Glutamatergic neuron (in vitro differentiated cells): ENCODE data around the gene DPP8. TPM values are rescaled to one million over a fixed set of nuclear protein-coding genes. Genes with fewer than 3 reads are reported as not detected.

Experiments used
- DNase-seq: peaks from one replicate; pipeline ENCODE4 v3.0.0; 2022
- H3K27ac Mint-ChIP-seq: one replicate; pipeline ENCODE4 v1.8.0; 2020; ENCODE audit warnings: mild to moderate bottlenecking, mixed read lengths, inconsistent platforms; ENCODE audit not compliant: unreplicated experiment
- H3K27me3 Mint-ChIP-seq: one replicate; pipeline ENCODE4 v1.8.0; 2020; ENCODE audit warnings: mild to moderate bottlenecking, moderate library complexity, mixed read lengths, inconsistent platforms; ENCODE audit not compliant: unreplicated experiment
- H3K36me3 Mint-ChIP-seq: one replicate; pipeline ENCODE4 v1.8.0; 2020; ENCODE audit warnings: mild to moderate bottlenecking, mixed read lengths, inconsistent platforms; ENCODE audit not compliant: unreplicated experiment
- H3K4me1 Mint-ChIP-seq: one replicate; pipeline ENCODE4 v1.8.0; 2020; ENCODE audit warnings: mild to moderate bottlenecking, low read depth, mixed read lengths, inconsistent platforms; ENCODE audit not compliant: unreplicated experiment
- H3K4me3 Mint-ChIP-seq: one replicate; pipeline ENCODE4 v1.8.0; 2020; ENCODE audit warnings: mild to moderate bottlenecking, mixed read lengths, inconsistent platforms; ENCODE audit not compliant: unreplicated experiment
- H3K9me3 Mint-ChIP-seq: one replicate; pipeline ENCODE4 v1.8.0; 2020; ENCODE audit warnings: mild to moderate bottlenecking, moderate library complexity, mixed read lengths, inconsistent platforms; ENCODE audit not compliant: unreplicated experiment
- total RNA-seq: library from RNA; stranded (reverse); fragmentation: NEBNext Ultra II Directional; extraction: Animal tissue kit (Norgen Biotek cat#: 25700); gene quantifications from one replicate; pipeline ENCODE4 v1.2.1, GENCODE V29; 2021; ENCODE audit not compliant: unreplicated experiment
- TF ChIP-seq, protein P1 (sequence below): fragments of 200-600 bp; sonication (generic); IDR thresholded peaks from one replicate; pipeline ENCODE4 v1.5.0; 2021; ENCODE audit not compliant: partially characterized antibody, unreplicated experiment

DPP8 gene
- total RNA-seq, 1 donor from 2014 or later = 33.4 TPM

DNA sequence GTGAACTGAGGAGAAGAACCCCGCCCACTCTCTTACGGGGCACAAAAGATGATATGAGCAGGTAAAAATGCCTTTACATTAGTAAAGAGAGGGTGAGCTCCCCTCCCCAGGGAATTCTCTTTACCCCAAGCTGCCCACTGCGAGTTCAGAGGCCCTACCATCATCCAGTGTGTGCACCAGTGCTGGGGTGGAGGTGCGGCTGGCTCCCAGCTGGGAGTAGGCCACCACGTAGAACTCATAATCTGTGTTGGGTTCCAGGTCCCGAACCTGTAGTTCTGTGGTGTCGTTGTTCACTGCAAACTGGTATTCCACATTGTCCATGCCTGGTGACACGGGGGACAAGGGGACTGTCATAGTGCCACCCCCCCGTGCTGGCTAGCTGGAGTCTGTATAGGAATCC, 122.6 kb downstream of the DPP8 start:
- H3K27me3 Mint-ChIP-seq = peaks cover 5% of the 10 kb centered on the region
- peaks cover 7% of the 10 kb centered on the region for H3K4me1 Mint-ChIP-seq
- H3K36me3 Mint-ChIP-seq = no peaks in the 10 kb centered on the region
- no peak overlapping the region for H3K4me3 Mint-ChIP-seq
- H3K27ac Mint-ChIP-seq = no peak overlapping the region
- no peak for DNase-seq
- H3K9me3 Mint-ChIP-seq = peaks cover 6% of the 10 kb centered on the region
- TF ChIP-seq, protein P1, sequence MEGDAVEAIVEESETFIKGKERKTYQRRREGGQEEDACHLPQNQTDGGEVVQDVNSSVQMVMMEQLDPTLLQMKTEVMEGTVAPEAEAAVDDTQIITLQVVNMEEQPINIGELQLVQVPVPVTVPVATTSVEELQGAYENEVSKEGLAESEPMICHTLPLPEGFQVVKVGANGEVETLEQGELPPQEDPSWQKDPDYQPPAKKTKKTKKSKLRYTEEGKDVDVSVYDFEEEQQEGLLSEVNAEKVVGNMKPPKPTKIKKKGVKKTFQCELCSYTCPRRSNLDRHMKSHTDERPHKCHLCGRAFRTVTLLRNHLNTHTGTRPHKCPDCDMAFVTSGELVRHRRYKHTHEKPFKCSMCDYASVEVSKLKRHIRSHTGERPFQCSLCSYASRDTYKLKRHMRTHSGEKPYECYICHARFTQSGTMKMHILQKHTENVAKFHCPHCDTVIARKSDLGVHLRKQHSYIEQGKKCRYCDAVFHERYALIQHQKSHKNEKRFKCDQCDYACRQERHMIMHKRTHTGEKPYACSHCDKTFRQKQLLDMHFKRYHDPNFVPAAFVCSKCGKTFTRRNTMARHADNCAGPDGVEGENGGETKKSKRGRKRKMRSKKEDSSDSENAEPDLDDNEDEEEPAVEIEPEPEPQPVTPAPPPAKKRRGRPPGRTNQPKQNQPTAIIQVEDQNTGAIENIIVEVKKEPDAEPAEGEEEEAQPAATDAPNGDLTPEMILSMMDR = no peak

DNA sequence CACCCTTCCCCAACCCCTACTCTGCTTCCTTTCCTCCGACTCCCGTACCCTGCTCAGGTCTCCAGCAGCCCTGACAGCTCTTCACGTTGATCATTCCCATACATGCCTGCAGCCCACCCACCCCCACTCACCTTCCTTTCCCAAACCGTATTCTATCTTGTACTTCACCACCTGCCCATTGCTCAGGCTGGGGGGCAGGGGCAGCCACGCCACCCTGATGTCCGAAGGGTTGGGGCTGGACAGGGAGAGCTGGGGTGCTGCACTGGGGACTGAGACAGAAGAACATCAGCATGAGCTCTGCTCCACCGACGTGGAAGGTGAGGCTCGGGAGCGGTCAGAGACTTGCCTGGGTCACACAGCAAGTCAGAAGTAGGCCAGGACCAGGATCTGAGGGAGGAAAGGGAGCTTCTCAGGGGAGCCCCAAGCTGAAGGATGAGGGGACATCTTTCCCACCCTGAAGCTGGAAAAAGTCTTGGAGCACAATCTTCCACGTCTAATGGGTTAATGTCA, 123.2 kb downstream of the DPP8 start:
- TF ChIP-seq, protein P1 = no peak
- Mint-ChIP-seq H3K27ac (no peak overlapping the region), H3K27me3 (peaks cover 5% of the 10 kb centered on the region), H3K4me3 (no peak overlapping the region), H3K4me1 (peaks cover 6% of the 10 kb centered on the region), H3K36me3 (no peaks in the 10 kb centered on the region), H3K9me3 (peaks cover 6% of the 10 kb centered on the region)
- DNase-seq = no peak

DNA sequence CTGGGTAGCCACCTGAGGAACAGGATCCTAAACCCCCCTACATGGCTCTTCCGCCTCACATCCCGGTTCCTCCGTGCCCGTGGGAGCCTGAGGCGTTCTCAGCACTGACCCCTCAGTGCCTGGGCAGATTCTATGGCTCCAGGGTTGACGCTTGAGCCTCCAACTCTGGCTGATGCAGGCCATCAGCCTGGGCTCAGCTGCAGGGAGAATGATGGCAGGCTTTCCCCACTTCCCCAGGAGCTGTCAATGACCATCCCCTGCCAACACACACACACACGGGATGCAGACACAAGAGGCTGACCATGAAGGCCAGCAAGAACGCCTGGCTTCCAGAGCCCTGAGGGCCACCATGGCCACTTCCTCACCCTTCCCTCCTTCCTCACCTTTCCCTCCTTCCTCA, 123.9 kb downstream of the DPP8 start:
- peaks cover 5% of the 10 kb centered on the region for H3K27me3 Mint-ChIP-seq
- TF ChIP-seq, protein P1 = no peak
- H3K9me3 Mint-ChIP-seq = peaks cover 6% of the 10 kb centered on the region
- H3K27ac Mint-ChIP-seq = no peak overlapping the region
- peaks cover 5% of the 10 kb centered on the region for H3K4me1 Mint-ChIP-seq
- H3K4me3 Mint-ChIP-seq = no peak overlapping the region
- DNase-seq = no peak
- H3K36me3 Mint-ChIP-seq = no peaks in the 10 kb centered on the region

DNA sequence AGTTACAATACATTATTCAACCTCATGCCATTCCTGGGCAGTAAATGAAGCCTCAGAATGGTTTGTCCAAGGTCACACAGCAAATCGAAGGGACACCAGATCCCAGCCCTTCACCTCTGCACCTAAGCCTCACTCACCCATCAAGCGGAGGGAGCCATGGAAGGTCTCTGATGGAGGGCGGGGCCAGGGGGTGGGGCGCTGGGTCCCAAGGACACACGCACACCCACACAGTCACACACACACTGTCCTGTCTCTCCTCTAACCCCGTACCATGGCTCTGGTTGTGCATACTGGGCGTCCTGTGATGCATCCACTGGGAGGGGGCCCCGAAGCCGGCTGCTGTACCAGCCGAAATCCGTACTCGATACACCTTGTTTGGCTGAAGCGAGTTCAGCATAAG, 124.4 kb downstream of the DPP8 start:
- TF ChIP-seq, protein P1 = no peak
- DNase-seq = no peak

More for the DNA sequence above, 124.4 kb downstream of the DPP8 start:
- H3K36me3 Mint-ChIP-seq = no peaks in the 10 kb centered on the region
- H3K4me1 Mint-ChIP-seq = peaks cover 5% of the 10 kb centered on the region
- H3K27me3 Mint-ChIP-seq = peaks cover 5% of the 10 kb centered on the region
- no peak overlapping the region for H3K27ac Mint-ChIP-seq
- no peak overlapping the region for H3K4me3 Mint-ChIP-seq
- peaks cover 6% of the 10 kb centered on the region for H3K9me3 Mint-ChIP-seq

Other genes starting within 250 kb of the DPP8 start
- 6.8 TPM for gene PARP16, start 230.8 kb downstream of the DPP8 start, total RNA-seq
- gene RNU5A-1, start 221.6 kb downstream of the DPP8 start, total RNA-seq = not detected
- gene RNU5B-1, start 213.0 kb downstream of the DPP8 start, total RNA-seq = not detected
- 342 TPM for gene IGDCC3, start 139.7 kb downstream of the DPP8 start, total RNA-seq
- gene IGDCC4, start 94.7 kb downstream of the DPP8 start, total RNA-seq = 53.9 TPM
- gene HACD3, start 12.8 kb upstream of the DPP8 start, total RNA-seq = 200 TPM
- 49.5 TPM for gene INTS14, start 93.4 kb upstream of the DPP8 start, total RNA-seq
- 4.7 TPM for gene SLC24A1, start 104.2 kb upstream of the DPP8 start, total RNA-seq